ENCODE results near the gene MAGEA6.

DNA sequence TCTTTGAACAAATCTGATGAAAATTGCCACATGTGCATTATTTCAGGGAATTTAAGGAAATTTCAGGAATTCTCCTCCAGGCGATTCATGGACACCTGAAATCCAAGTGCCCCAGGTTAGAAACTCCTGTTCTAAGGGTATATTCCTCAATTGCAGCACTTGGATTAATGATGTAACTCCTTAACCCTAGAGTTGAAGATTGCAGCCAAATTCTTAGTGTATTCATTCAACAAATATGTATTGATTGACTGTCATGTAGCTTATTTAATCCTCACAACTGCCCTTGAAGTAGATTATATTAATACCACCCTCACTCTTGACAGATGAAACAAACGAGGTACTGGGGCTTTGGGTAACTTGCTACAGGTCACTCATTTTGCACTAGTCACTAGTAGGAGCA is 49.8 kb upstream of the MAGEA6 start:
- TF ChIP-seq ZNF274 (IDR thresholded peaks at IDR 0.05; ENCODE audit: low read depth, low read length) (no peak), SUZ12 (IDR thresholded peaks at IDR 0.05; ENCODE audit: extremely low read depth, insufficient read depth, insufficient read length) (no peak)

Measured in NT2/D1 (cell line).